NCI-H460 (cell line): Measurements from ENCODE around the gene LBH. TPM values are rescaled to one million over a fixed set of nuclear protein-coding genes. Genes with fewer than 3 reads are reported as not detected.

Experiments
- DNase-seq: peaks from one replicate; pipeline ENCODE4 v3.0.0-alpha.2; 2016; ENCODE audit warnings: low read depth; ENCODE audit errors: extremely low read depth
- total RNA-seq: library from RNA; depleted of rRNA; stranded (reverse); fragments of >200 nt; shearing (Covaris generic); gene quantifications from 2 replicates; pipeline ENCODE4 v1.2.3, GENCODE V29; 2014

LBH gene
- total RNA-seq, 1 experiment from 2014 or later, result 12.5 TPM

- DNase-seq, result no peak
Observed at GRCh38 chr2:30213907-30214463, 17.3 kb upstream of the LBH start.

GRCh38 chr2:30216157-30216556, 15.2 kb upstream of the LBH start:
- DNase-seq, result no peak

- DNase-seq, result no peak
Observed at GRCh38 chr2:30217644-30218337, 13.5 kb upstream of the LBH start.

- no peak for DNase-seq
Observed at GRCh38 chr2:30218338-30218713, 13.0 kb upstream of the LBH start.

- DNase-seq, result no peak
Observed at GRCh38 chr2:30218814-30219213, 12.5 kb upstream of the LBH start.

GRCh38 chr2:30219886-30220875, 11.2 kb upstream of the LBH start:
- DNase-seq, result no peak

- DNase-seq, result no peak
Observed at GRCh38 chr2:30221531-30221930, 9.8 kb upstream of the LBH start.

- DNase-seq, result no peak
Observed at GRCh38 chr2:30222031-30222430, 9.3 kb upstream of the LBH start.

GRCh38 chr2:30222636-30223360, 8.5 kb upstream of the LBH start:
- DNase-seq, result no peak

GRCh38 chr2:30223413-30223874, 7.9 kb upstream of the LBH start:
- DNase-seq, result no peak

- no peak for DNase-seq
Observed at GRCh38 chr2:30224151-30224550, 7.2 kb upstream of the LBH start.

- no peak for DNase-seq
Observed at GRCh38 chr2:30225131-30225762, 6.1 kb upstream of the LBH start.

GRCh38 chr2:30226144-30227032, 4.9 kb upstream of the LBH start:
- DNase-seq, result no peak

- DNase-seq, result no peak
Observed at GRCh38 chr2:30229596-30229995, 1.7 kb upstream of the LBH start.

GRCh38 chr2:30230497-30231211, 680 bp upstream of the LBH start:
- DNase-seq, result no peak

GRCh38 chr2:30231996-30232800, 864 bp downstream of the LBH start:
- DNase-seq, result no peak

- DNase-seq, result no peak
Observed at GRCh38 chr2:30232801-30233130, 1.4 kb downstream of the LBH start.
